ENCODE results near the gene CCNL1.
"Not testable (repeated sequence)": the region's sequence is repeated elsewhere in the genome, so short reads cannot be mapped to it uniquely, and the experiment has no call there.

The CCNL1 gene

GRCh38 chr3:157159762-157160657 lies at the start of gene CCNL1:
CCNL1 (minus strand) TSS chr3:157160147; CDS start chr3:157160094, 53 bp downstream.
- peak; percentile 96 for DNase-seq

GRCh38 chr3:157204880-157205279 lies 44.9 kb upstream of the CCNL1 start:
- DNase-seq: no peak

GRCh38 chr3:157204431-157204830 lies 44.5 kb upstream of the CCNL1 start:
- DNase-seq: no peak

GRCh38 chr3:157201648-157202278 lies 41.8 kb upstream of the CCNL1 start:
- DNase-seq: no peak

DNA sequence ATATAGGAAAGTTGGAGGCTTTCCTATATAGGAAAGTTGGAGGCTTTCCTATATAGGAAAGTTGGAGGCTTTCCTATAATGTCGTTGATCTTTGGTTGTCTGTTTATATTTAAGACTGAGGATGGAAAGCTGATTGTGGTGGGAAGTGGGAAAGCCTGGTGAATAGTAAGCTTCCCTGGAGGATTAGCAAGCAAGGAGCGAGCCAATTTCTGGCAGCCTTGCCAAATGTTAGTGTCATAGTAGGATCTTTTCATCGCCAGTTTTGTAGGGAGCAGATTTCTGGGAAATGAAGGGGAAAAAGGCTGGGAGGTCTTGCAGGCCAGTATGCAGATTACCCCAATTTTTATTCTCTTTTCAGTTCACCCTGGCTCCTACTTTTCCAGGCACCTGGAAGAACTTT lies 39.9 kb upstream of the CCNL1 start:
- DNase-seq: no peak

DNA sequence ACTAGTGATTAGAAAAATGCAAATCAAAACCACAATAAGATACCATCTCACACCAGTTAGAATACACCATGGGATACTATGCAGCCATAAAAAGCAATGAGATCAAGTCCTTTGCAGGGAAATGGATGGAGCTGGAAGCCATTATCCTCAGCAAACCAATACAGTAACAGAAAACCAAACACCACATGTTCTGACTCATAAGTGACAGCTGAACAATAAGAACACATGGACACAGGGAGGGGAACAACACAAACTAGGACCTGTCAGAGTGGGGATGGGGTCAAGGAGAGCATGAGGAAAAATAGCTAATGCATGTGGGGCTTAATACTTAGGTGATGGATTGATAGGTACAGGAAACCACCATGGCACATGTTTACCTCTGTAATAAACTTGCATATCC lies 36.0 kb upstream of the CCNL1 start:
- DNase-seq: no peak

DNA sequence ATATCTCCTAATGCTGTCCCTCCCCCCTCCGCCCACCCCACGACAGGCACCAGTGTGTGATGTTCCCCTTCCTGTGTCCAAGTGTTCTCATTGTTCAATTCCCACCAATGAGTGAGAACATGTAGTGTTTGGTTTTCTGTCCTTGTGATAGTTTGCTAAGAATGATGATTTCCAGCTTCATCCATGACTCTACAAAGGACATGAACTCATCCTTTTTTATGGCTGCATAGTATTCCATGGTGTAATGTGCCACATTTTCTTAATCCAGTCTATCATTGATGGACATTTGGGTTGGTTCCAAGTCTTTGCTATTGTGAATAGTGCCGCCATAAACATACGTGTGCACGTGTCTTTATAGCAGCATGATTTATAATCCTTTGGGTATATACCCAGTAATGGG lies 31.2 kb upstream of the CCNL1 start:
- DNase-seq: not testable (repeated sequence)

GRCh38 chr3:157190380-157190872 lies 30.5 kb upstream of the CCNL1 start:
- DNase-seq: no peak

DNA sequence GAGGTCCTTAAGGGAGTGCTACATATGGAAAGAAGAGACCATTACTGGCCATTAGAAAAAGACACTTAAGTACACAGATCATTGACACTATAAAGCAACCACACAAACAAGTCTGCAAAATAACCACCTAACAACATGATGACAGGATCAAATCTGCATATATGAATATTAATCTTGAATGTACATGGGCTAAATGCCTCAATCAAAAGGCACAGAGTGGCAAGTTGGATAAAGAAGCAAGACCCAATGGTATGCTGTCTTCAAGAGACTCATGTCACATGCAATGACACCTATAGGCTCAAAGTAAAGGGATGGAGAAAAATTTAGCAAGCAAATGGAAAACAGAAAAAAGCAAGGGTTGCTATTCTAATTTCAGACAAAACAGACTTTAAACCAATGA lies 28.4 kb upstream of the CCNL1 start:
- no peak for DNase-seq

DNA sequence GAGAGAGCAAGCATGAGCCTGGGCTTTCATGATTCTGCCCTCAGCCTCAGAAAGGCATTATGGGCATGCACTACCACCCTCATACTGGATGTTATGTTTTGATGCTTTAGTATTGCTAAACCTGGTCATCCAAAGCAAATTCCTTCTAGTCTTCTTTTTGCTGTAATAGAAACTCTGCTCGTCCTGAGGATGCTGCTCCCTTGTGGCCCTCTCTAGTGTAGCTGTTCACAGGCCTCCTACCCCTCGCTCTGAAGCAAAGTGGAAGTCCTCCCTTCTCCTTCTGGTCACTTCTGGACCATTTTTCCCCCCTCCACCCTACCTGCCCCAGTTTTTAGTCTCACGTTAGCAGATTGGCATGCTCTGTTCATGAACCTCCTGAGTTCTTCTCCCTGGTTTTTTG lies 22.9 kb upstream of the CCNL1 start:
- no peak for DNase-seq

DNA sequence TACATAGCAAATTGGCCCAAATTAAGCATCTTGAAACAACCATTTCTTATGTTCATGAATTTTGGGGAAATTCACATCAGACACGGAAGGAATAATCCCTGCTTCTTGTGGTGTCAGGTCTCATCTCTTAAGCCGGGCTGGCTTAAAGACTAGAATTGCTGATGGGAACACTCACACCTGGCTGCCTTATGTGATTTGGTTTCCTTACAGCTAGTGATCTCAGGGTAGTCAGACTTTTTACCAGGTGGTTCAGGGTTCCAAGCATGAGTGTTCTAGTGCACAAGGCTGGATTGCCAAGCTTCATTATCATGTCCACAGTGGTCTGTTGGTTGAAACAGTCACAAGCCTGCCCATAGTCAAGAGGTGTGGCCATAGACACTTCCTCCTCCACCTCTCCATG lies 20.3 kb upstream of the CCNL1 start:
- DNase-seq: no peak

DNA sequence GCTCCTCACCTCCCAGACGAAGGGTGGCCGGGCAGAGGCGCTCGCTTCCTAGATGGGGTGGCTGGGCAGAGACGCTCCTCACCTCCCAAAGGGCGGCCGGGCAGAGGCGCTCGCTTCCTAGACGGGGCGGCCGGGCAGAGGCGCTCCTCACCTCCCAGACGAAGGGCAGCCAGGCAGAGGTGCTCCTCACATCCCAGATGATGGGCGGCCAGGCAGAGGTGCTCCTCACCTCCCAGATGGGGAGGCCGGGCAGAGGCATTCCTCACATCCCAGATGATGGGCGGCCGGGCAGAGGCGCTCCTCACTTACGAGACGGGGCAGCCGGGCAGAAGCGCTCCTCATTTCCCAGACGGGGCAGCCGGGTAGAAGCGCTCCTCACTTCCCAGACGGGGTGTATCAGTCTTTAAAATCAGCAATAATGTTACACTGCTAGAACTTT lies 19.4 kb upstream of the CCNL1 start:
- DNase-seq: no peak

DNA sequence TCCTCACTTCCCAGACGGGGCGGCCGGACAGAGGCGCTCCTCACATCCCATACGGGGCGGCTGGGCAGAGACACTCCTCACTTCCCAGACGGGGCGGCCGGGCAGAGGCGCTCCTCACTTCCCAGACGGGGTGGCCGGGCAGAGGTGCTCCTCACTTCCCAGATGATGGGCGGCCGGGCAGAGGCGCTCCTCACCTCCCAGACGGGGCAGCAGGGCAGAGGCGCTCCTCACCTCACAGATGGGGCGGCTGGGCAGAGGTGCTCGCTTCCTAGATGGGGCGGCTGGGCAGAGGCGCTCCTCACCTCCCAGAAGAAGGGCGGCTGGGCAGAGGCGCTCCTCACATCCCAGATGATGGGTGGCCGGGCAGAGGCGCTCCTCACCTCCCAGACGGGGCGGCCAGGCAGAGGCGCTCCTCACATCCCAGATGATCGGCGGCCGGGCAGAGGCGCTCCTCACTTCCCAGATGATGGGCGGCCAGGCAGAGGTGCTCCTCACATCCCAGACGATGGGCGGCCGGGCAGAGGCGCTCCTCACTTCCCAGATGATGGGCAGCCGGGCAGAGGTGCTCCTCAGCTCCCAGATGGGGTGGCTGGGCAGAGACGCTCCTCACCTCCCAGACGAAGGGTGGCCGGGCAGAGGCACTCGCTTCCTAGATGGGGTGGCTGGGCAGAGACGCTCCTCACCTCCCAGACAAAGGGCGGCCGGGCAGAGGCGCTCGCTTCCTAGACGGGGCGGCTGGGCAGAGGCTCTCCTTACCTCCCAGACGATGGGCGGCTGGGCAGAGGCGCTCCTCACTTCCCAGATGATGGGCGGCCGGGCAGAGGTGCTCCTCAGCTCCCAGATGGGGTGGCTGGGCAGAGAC lies 18.8 kb upstream of the CCNL1 start:
- not testable (repeated sequence) for DNase-seq

DNA sequence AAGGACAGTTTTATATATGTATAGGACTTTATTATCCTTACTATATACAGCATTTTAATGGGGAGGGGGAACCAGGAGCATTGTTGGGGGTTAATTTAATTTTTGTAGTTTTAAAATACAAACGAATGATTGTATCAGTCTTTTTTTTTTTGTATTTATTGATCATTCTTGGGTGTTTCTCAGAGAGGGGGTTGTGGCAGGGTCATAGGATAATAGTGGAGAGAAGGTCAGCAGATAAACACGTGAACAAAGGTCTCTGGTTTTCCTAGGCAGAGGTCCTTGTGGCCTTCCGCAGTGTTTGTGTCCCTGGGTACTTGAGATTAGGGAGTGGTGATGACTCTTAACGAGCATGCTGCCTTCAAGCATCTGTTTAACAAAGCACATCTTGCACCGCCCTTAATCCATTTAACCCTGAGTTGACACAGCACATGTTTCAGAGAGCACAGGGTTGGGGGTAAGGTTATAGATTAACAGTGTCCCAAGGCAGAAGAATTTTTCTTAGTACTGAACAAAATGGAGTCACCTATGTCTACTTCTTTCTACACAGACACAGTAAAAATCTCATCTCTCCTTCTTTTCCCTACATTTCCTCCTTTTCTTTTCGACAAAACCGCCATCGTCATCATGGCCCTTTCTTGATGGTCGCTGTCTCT lies 18.0 kb upstream of the CCNL1 start:
- DNase-seq: not testable (repeated sequence)

DNA sequence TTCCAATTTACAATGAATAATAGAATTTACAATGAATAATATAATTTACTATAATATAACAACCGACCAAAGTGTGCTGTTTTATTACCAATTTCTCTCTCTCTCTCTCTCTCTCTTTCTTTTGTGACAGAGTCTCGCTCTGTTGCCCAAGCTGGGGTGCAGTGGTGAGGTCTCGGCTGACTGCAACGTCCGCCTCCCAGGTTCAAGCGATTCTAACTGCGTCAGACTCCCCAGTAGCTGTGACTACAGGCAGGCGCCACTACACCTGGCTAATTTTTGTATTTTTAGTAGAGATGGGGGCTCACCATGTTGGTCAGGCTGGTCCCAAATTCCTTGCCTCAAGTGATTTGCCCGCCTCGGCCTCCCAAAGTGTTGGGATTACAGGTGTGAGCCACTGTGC lies 17.0 kb upstream of the CCNL1 start:
- DNase-seq: no peak

DNA sequence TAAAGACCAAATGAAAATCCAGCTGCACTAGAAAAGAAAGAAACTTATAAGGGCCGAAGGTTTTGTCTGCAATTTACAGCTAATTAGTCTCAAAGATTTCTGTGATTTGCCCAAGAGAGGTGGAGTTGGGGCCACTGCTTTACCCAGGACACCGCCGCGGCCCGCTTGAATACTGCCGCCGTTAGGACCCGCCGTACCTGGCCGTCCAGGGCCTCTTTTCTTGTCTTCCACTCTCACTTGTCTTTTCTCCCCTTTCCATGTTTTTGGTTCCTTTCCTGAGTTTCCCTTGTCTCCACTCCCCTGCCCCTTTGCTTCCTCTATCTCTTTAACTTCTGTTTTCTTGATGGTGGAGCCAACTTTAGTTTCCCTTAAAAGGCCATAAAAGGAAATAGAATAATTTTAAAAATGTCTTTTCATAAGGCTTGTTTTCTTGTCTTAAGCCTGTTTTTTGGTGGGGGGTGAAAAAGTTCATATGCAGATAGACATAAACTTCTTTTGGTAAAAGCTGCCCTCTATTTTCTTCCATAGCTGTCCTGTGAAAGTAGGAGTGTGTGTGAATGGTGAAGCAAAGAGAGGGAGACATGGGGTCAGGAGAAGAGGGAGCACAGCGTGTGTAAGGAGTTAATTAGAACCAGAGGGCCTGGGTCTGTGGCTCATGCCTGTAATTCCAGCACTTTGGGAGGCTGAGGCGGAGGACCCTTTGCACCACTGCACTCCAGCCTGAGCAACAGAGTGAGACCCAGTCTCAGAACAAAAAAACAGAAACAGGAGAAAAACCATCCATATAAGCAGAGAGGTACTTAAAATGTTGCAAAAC lies 16.0 kb upstream of the CCNL1 start:
- DNase-seq: peak; percentile 17

GRCh38 chr3:157174649-157175498 lies 14.9 kb upstream of the CCNL1 start:
- DNase-seq: peak; percentile 98

GRCh38 chr3:157174290-157174648 lies 14.3 kb upstream of the CCNL1 start:
- peak; percentile 19 for DNase-seq

DNA sequence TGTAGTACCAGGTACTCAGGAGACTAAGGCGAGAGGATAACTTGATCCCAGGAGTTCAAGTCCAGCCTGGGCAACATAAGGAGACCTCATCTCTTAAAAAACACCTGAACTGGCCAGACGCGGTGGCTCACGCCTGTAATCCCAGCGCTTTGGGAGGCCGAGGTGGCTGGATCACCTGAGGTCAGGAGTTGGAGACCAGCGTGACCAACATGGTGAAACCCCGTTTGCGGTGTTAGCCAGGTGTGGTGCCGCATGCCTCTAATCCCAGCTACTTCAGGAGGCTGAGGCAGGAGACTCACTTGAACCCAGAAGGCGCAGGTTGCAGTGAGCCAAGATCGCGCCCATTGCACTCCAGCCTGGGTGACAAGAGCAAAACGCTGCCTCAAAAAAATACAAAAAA lies 13.4 kb upstream of the CCNL1 start:
- DNase-seq: not testable (repeated sequence)

DNA sequence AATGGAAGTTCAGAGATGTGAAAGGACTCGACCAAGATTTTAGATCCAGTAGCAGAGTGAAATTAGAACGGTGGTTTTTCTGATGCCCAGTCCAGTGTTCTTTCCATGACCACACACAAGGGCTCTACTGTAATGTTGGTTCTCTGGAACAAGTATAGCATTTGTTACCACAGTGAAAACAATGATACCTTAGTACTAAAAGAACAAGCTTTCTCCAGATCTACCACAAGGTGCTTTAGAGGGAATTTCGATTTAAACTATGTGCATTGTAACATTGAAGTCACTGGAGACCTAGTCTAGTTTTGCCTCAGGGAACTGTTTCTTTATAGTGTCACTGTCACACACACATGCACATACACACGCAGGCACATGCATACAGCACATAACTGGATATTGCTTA lies 12.8 kb upstream of the CCNL1 start:
- DNase-seq: no peak

- no peak for DNase-seq
These were observed 10.9 kb upstream of the CCNL1 start for GRCh38 chr3:157170861-157171260.

All from stimulated activated CD4-positive, alpha-beta T cell treated with anti-CD3 and anti-CD28 coated beads, Interleukin-4, amount 100 ng/mL, for 24 hours (primary cell).